T-cell (primary cell): ENCODE measurements around the gene BRF1. TPM values are rescaled to one million over a fixed set of nuclear protein-coding genes. Genes with fewer than 3 reads are reported as not detected.
"Not testable (repeated sequence)": the region's sequence is repeated elsewhere in the genome, so short reads cannot be mapped to it uniquely, and the experiment has no call there.

Experiments
- ATAC-seq, 4 experiments: fragments of 200-7000 bp in 3 of 4; fragments of 150-1000 bp in 1 of 4; cut with Tn5 transposase; replicated peaks in 1 of 4; 1 replicate in 3 of 4; 2 replicates in 1 of 4; pipeline ENCODE4 v1.10.0; 2021; ENCODE audit warnings: moderate library complexity in 3 of 4, mild to moderate bottlenecking in 2 of 4, moderate number of reproducible peaks in 1 of 4
- CTCF ChIA-PET, 2 donors: fragments of 300-600 bp; sonication (Branson Sonifier 250); formaldehyde crosslinking; loops; one replicate each; lab custom pipeline; 2022; ENCODE audit warnings: antibody characterized with exemption in 2 of 2; lab: Charles Lee
- POLR2A ChIA-PET, 2 donors: fragments of 300-600 bp; sonication (Branson Sonifier 250); formaldehyde crosslinking; loops; one replicate each; lab custom pipeline; 2022; ENCODE audit warnings: antibody characterized with exemption in 2 of 2; lab: Charles Lee
- DNase-seq, 35 experiments: peaks; one replicate each; pipeline versions ENCODE4 v3.0.0 to v3.0.0-alpha.2; 2013 to 2023
- H3K27ac ChIP-seq: one replicate; pipeline ENCODE4 v1.5.1; 2013; ENCODE audit warnings: low read length
- H3K27me3 ChIP-seq, 2 experiments: replicated peaks in 1 of 2; 1 replicate in 1 of 2; 2 replicates in 1 of 2; pipeline versions ENCODE4 v1.6.1 to v1.7.0; 2013; ENCODE audit warnings: low read length in 1 of 2, mixed read lengths in 1 of 2; ENCODE audit not compliant: control insufficient read depth in 2 of 2, insufficient read depth in 2 of 2; ENCODE audit errors: extremely low read depth in 1 of 2
- H3K36me3 ChIP-seq, 2 donors: 1 replicate in 1 of 2; 2 replicates in 1 of 2; pipeline versions ENCODE4 v1.6.1 to v1.7.0; 2013; ENCODE audit warnings: low read length in 1 of 2; ENCODE audit not compliant: control insufficient read depth in 2 of 2, insufficient read depth in 1 of 2; ENCODE audit errors: extremely low read depth in 1 of 2
- H3K4me1 ChIP-seq, 2 experiments: 1 replicate in 1 of 2; 2 replicates in 1 of 2; pipeline versions ENCODE4 v1.6.1 to v1.7.0; 2013; ENCODE audit warnings: low read length in 2 of 2, mixed read lengths in 1 of 2; ENCODE audit not compliant: insufficient read depth in 2 of 2, control insufficient read depth in 1 of 2; ENCODE audit errors: extremely low read depth in 1 of 2
- H3K4me3 ChIP-seq, 2 donors: 1 replicate in 1 of 2; 2 replicates in 1 of 2; pipeline versions ENCODE4 v1.5.1 to v1.7.0; 2013; ENCODE audit warnings: mild to moderate bottlenecking in 2 of 2, low read length in 1 of 2, moderate library complexity in 1 of 2; ENCODE audit not compliant: control insufficient read depth in 1 of 2; ENCODE audit errors: extremely low read depth in 1 of 2
- H3K9me3 ChIP-seq: 2 replicates; pipeline ENCODE4 v1.7.0; 2013
- H3K27ac Mint-ChIP-seq, 2 donors: one replicate each; pipeline ENCODE4 v1.8.0; 2020 to 2021; ENCODE audit warnings: mild to moderate bottlenecking in 2 of 2, mixed read lengths in 2 of 2
- H3K27me3 Mint-ChIP-seq, 2 donors: one replicate each; pipeline ENCODE4 v1.8.0; 2021 to 2022; ENCODE audit warnings: mixed read lengths in 2 of 2
- H3K36me3 Mint-ChIP-seq: one replicate; pipeline ENCODE4 v1.8.0; 2021; ENCODE audit warnings: mixed read lengths
- H3K4me1 Mint-ChIP-seq, 3 donors: one replicate each; pipeline ENCODE4 v1.8.0; 2020 to 2022; ENCODE audit warnings: mixed read lengths in 3 of 3, mild to moderate bottlenecking in 1 of 3
- H3K4me3 Mint-ChIP-seq, 3 donors: one replicate each; pipeline ENCODE4 v1.8.0; 2020 to 2022; ENCODE audit warnings: mild to moderate bottlenecking in 3 of 3, mixed read lengths in 3 of 3, moderate library complexity in 3 of 3
- H3K9me3 Mint-ChIP-seq, 3 donors: one replicate each; pipeline ENCODE4 v1.8.0; 2020 to 2022; ENCODE audit warnings: mixed read lengths in 3 of 3
- WGBS: methylation state at CpG from one replicate; pipeline ENCODE4 v1.1.5; 2013; ENCODE audit warnings: missing lambda C conversion rate; ENCODE audit not compliant: insufficient coverage; 5-methylcytosine and 5-hydroxymethylcytosine counted together
- total RNA-seq, 35 experiments: library from RNA in 6 of 35; stranded (reverse) in 6 of 35; fragments of 120-200 nt in 1 of 35; gene quantifications; one replicate each; pipeline versions ENCODE4 v1.2.1 to v1.2.4 and lab custom pipeline; 2013 to 2026

BRF1 gene
- total RNA-seq, 5 donors from 2014 or later (not counting 1 experiment from before 2014, with no cell fraction given) = 57.7 to 70.5 (median 66.5) TPM

DNA sequence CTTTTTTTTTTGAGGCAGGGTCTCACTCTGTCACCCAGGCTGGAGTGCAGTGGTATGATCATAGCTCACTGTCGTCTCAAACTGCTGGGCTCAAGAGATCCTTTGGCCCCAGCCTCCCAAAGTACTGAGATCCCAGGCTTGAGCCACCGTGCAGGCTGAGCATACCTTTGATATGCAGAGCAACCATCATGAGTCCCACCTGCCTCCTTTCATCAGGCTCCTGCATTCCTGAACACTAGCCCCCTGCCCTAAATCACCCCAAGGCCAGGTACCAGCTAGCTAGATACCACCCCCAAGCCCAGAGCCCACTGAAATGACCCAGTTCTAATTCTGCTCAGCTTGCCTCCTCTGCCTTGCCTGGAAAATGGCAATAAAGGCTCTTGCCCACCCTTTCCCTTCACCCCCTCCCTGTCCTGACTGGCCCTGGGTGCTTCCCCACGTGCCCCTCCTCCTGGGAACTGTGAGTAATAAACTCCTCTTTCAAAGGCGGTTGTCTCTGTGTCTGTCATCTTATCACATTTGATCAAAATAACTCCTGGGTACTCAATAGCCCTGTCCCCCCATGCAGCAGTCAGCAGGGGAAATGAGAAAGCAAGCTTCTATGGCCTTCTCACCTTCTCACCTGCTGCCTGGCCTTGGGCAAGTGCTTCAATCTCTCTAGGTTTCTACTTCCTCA is 6.4 kb upstream of the BRF1 start:
- Histone ChIP-seq H3K27me3 (no peaks in the 10 kb centered on the region), H3K9me3 (no peaks in the 10 kb centered on the region), H3K4me1 (peaks cover 0 to 12% of the 10 kb centered on the region in 2 experiments), H3K36me3 (peaks cover 0 to 4% of the 10 kb centered on the region in 2 donors), H3K27ac (no peak overlapping the region), H3K4me3 (no peak overlapping the region)
- no peak for ATAC-seq
- no peak overlapping the region for H3K4me3 Mint-ChIP-seq
- no peaks in the 10 kb centered on the region for H3K27me3 Mint-ChIP-seq
- no peaks in the 10 kb centered on the region for H3K36me3 Mint-ChIP-seq
- CTCF ChIA-PET = interaction anchor here in 1 of 2 donors (0.6 kb wide), 1 partner anchor 296 kb away, joined by 3 read pairs; no protein-coding TSS in a partner anchor
- POLR2A ChIA-PET = no interaction called here
- H3K9me3 Mint-ChIP-seq = no peaks in the 10 kb centered on the region
- 88% methylated on average over 3 of the region's 4 CpGs for WGBS
- H3K27ac Mint-ChIP-seq = peak overlapping the region in 1 of 2 donors; percentile 71
- no peak for DNase-seq
- H3K4me1 Mint-ChIP-seq = peaks cover 18 to 23% (median 18%) of the 10 kb centered on the region in 3 donors

DNA sequence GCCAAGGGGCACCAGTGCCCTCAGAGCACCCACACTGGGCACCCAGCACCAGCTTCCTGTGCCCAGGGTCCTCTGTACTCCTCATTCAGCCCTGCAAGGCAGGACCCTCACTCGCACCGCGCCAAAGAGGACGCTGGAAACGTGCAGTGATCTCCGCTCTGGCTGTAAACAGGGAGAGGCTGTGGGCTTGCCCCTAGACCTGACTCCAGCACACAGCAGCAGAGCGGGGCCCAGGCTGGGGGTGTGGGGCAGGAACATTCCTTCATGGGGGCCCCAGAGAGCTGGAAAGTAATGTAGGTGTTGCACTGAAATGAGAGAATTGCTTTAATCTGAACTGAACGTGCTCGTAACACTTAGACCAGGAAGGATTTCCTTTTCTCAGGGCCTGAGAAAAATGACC is 5.0 kb upstream of the BRF1 start:
- Histone ChIP-seq H3K4me3 (no peak overlapping the region), H3K36me3 (peaks cover 0 to 4% of the 10 kb centered on the region in 2 donors), H3K9me3 (no peaks in the 10 kb centered on the region), H3K27me3 (no peaks in the 10 kb centered on the region), H3K4me1 (peaks cover 0 to 19% of the 10 kb centered on the region in 2 experiments), H3K27ac (no peak overlapping the region)
- DNase-seq (no peak), ATAC-seq (no peak)
- H3K4me3 Mint-ChIP-seq = no peak overlapping the region
- no peaks in the 10 kb centered on the region for H3K36me3 Mint-ChIP-seq
- H3K4me1 Mint-ChIP-seq = peaks cover 21 to 25% (median 24%) of the 10 kb centered on the region in 3 donors
- CTCF ChIA-PET = no interaction called here
- H3K27ac Mint-ChIP-seq = peak overlapping the region in 1 of 2 donors; percentile 88
- no peaks in the 10 kb centered on the region for H3K27me3 Mint-ChIP-seq
- no peaks in the 10 kb centered on the region for H3K9me3 Mint-ChIP-seq
- 70% methylated on average over 7 of the region's 9 CpGs for WGBS
- POLR2A ChIA-PET = no interaction called here

DNA sequence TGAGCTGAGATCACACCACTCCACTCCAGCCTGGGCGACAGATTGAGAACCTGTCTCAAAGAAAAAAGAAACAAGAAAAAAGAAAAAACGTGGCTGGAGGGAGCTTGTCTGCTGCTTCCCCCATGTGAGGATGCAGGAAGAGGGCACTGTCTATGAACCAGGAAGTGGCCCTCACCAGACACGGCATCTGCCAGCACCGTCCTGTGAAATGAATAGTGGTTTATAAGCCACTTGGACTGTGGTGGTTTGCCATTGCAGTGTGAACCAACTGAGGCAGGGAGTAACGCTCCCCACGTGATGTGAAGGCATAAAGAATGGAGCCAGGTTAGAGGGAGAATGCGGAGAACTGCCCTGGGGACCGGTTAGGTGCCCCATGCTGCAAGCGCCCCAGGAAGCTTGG is 4.5 kb upstream of the BRF1 start:
- Mint-ChIP-seq H3K27me3 (no peaks in the 10 kb centered on the region), H3K4me3 (no peak overlapping the region), H3K27ac (peak overlapping the region; percentile 83 to 88), H3K9me3 (no peaks in the 10 kb centered on the region), H3K36me3 (no peaks in the 10 kb centered on the region), H3K4me1 (peaks cover 21 to 25% (median 24%) of the 10 kb centered on the region in 3 donors)
- Histone ChIP-seq H3K4me3 (no peak overlapping the region), H3K27me3 (no peaks in the 10 kb centered on the region), H3K4me1 (peaks cover 0 to 19% of the 10 kb centered on the region in 2 experiments), H3K27ac (no peak overlapping the region), H3K9me3 (no peaks in the 10 kb centered on the region), H3K36me3 (peaks cover 0 to 4% of the 10 kb centered on the region in 2 donors)
- DNase-seq (peak in 2 of 35 experiments; percentile 18 to 28), ATAC-seq (no peak)
- POLR2A ChIA-PET = no interaction called here
- 55% methylated on average over 8 of the region's 9 CpGs for WGBS
- CTCF ChIA-PET = no interaction called here

DNA sequence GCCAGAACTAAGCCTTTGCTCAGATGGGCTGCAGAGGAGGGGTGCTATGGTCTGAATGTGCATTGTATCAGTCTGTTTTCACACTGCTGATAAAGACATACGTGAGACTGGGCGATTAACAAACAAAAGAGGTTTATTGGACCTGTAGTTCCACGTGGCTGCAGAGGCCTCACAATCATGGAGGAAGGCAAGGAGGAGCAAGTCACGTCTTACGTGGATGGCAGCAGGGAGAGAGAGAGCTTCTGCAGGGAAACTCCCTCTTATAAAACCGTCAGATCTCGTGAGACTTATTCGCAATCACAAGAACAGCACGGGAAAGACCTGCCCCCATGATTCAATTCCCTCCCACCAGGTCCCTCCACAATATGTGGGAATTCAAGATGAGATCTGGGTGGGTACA is 3.8 kb upstream of the BRF1 start:
- ChIA-PET POLR2A (no interaction called here), CTCF (no interaction called here)
- 88% methylated on average over 3 of the region's 9 CpGs for WGBS
- H3K36me3 ChIP-seq = peaks cover 0 to 4% of the 10 kb centered on the region in 2 donors
- H3K27me3 Mint-ChIP-seq = no peaks in the 10 kb centered on the region
- DNase-seq (no peak), ATAC-seq (no peak)
- peaks cover 5 to 25% of the 10 kb centered on the region in 2 experiments for H3K4me1 ChIP-seq
- no peak overlapping the region for H3K4me3 Mint-ChIP-seq
- H3K9me3 ChIP-seq = no peaks in the 10 kb centered on the region
- no peak overlapping the region for H3K27ac ChIP-seq
- no peaks in the 10 kb centered on the region for H3K27me3 ChIP-seq
- no peak overlapping the region for H3K4me3 ChIP-seq
- H3K27ac Mint-ChIP-seq = peak overlapping the region; percentile 83 to 88
- peaks cover 25 to 29% (median 29%) of the 10 kb centered on the region in 3 donors for H3K4me1 Mint-ChIP-seq
- H3K9me3 Mint-ChIP-seq = no peaks in the 10 kb centered on the region
- H3K36me3 Mint-ChIP-seq = no peaks in the 10 kb centered on the region

DNA sequence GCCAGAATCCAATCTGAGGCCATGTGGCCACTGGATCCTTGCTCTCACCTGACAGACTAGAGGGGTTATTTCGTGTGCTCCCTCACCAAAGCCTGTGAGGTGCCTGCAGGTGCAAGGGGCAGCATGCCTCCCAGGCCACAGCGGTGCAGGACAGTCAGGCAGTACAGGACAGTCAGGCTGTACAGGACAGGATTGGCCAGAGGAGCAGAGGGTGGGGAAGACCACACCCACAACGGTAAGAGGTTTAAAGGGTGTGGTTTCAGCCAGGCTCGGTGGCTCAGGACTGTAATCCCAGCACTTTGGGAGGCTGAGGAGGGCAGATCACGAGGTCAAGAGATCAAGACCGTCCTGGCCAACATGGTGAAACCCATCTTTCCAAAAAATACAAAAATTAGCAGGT is 3.1 kb upstream of the BRF1 start:
- no peak overlapping the region for H3K4me3 Mint-ChIP-seq
- ATAC-seq = no peak
- CTCF ChIA-PET = no interaction called here
- Histone ChIP-seq H3K9me3 (no peaks in the 10 kb centered on the region), H3K4me1 (peaks cover 7 to 31% of the 10 kb centered on the region in 2 experiments), H3K27ac (no peak overlapping the region), H3K27me3 (no peaks in the 10 kb centered on the region), H3K4me3 (no peak overlapping the region), H3K36me3 (peaks cover 0 to 4% of the 10 kb centered on the region in 2 donors)
- no peaks in the 10 kb centered on the region for H3K27me3 Mint-ChIP-seq
- peaks cover 30 to 35% (median 35%) of the 10 kb centered on the region in 3 donors for H3K4me1 Mint-ChIP-seq
- DNase-seq = no peak
- no peak overlapping the region for H3K27ac Mint-ChIP-seq
- WGBS = 76% methylated on average over 3 of the region's 6 CpGs
- no peaks in the 10 kb centered on the region for H3K9me3 Mint-ChIP-seq
- POLR2A ChIA-PET = no interaction called here
- H3K36me3 Mint-ChIP-seq = no peaks in the 10 kb centered on the region

DNA sequence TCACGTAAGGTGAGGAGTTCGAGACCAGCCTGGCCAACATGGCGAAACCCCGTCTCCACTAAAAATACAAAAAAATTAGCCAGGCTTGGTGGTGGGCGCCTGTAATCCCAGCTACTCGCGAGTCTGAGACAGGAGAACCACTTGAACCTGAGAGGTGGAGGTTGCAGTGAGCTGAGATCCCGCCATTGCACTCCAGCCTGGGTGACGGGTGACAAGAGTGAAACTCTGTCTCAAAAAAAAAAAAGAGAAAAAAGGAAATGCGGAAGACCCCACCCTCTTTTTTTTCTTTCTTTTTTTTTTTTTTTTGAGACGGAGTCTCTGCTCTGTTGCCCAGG is 1.1 kb upstream of the BRF1 start:
- H3K36me3 ChIP-seq, H3K36me3 Mint-ChIP-seq, DNase-seq, H3K9me3 Mint-ChIP-seq, H3K9me3 ChIP-seq, ATAC-seq, H3K27me3 ChIP-seq, H3K27ac ChIP-seq, H3K27me3 Mint-ChIP-seq: not testable (repeated sequence)
- POLR2A ChIA-PET = interaction anchor here (0.7 kb wide), 2 partner anchors 105 to 190 kb away, joined by 3 to 8 read pairs; no protein-coding TSS in a partner anchor
- Mint-ChIP-seq H3K4me3 (peak overlapping the region; percentile 85 to 87 (median 86)), H3K27ac (peak overlapping the region in 1 of 2 donors; percentile 91), H3K4me1 (peaks cover 42 to 44% (median 42%) of the 10 kb centered on the region in 3 donors)
- CTCF ChIA-PET = interaction anchor here in 1 of 2 donors (0.7 kb wide), 1 partner anchor 143 kb away, joined by 4 read pairs; no protein-coding TSS in a partner anchor
- Histone ChIP-seq H3K4me3 (peak overlapping the region; percentile 74 to 85), H3K4me1 (peaks cover 7 to 36% of the 10 kb centered on the region in 2 experiments)
- WGBS = 70% methylated on average over 2 of the region's 11 CpGs
